Central memory CD8-positive, alpha-beta T cell (primary cell): ENCODE measurements around the gene TMEM235.
A peak's percentile ranks its signal among the peaks of the same experiment; 100 is the strongest.

Experiments
- ATAC-seq: fragments of 150-1000 bp; cut with Tn5 transposase; replicated peaks from 2 replicates; pipeline ENCODE4 v1.10.0; 2022; ENCODE audit warnings: mild to moderate bottlenecking, moderate FRiP score, moderate number of reproducible peaks; ENCODE audit not compliant: poor library complexity, severe bottlenecking; ENCODE audit errors: extremely low read depth
- DNase-seq, 2 donors: peaks; one replicate each; pipeline ENCODE4 v3.0.0; 2021; ENCODE audit warnings: low spot score in 2 of 2
- H3K27ac Mint-ChIP-seq: one replicate; pipeline ENCODE4 v1.8.0; 2022; ENCODE audit warnings: low read depth, mild to moderate bottlenecking, moderate library complexity, mixed read lengths
- H3K27me3 Mint-ChIP-seq: one replicate; pipeline ENCODE4 v1.8.0; 2022; ENCODE audit warnings: mixed read lengths
- H3K36me3 Mint-ChIP-seq: one replicate; pipeline ENCODE4 v1.8.0; 2022; ENCODE audit warnings: mild to moderate bottlenecking, moderate library complexity, mixed read lengths; ENCODE audit not compliant: insufficient read depth
- H3K4me1 Mint-ChIP-seq: one replicate; pipeline ENCODE4 v1.8.0; 2022; ENCODE audit warnings: mixed read lengths
- H3K4me3 Mint-ChIP-seq: one replicate; pipeline ENCODE4 v1.8.0; 2022; ENCODE audit warnings: mild to moderate bottlenecking, moderate library complexity, mixed read lengths
- H3K9me3 Mint-ChIP-seq: one replicate; pipeline ENCODE4 v1.8.0; 2022; ENCODE audit warnings: mixed read lengths

Gene TMEM235

DNA sequence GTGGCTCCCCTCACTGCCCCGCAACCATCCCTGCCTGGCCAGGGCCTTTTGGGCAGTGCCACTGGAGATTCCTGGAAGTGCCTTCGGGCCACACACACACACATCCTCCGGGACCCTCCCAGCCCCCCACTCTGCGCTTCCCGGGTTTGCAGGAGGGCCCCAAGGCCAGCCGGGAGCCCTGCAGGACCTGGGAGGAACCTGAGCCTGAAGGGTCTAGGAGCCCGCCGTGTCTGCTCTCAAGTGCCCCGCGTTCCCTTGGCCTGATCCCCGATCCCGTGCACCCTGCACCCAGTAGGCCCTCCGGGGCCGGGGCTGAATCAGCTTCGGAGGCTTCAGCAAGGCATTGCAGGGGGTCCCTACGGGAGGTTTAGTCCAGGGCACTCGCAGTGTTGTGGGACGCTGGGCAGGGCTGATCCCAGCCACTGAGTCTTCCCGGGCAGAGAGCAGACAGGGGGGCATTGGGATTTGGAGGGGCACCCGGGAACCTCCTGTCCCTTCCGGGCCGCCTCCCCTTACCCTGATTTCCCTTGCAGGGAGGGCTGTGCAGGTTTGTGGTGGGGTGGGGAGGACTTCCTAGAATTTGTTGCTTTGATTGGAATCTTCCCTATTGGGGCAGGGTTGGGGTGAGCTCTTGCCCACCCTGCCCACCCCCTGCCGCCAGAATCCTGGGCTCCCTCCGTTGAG is 36.9 kb downstream of the TMEM235 start:
- Mint-ChIP-seq H3K36me3 (no peaks in the 10 kb centered on the region), H3K27me3 (peaks cover 24% of the 10 kb centered on the region), H3K27ac (no peak overlapping the region), H3K4me3 (no peak overlapping the region), H3K4me1 (peaks cover 5% of the 10 kb centered on the region), H3K9me3 (no peaks in the 10 kb centered on the region)
- DNase-seq (no peak), ATAC-seq (no peak)

DNA sequence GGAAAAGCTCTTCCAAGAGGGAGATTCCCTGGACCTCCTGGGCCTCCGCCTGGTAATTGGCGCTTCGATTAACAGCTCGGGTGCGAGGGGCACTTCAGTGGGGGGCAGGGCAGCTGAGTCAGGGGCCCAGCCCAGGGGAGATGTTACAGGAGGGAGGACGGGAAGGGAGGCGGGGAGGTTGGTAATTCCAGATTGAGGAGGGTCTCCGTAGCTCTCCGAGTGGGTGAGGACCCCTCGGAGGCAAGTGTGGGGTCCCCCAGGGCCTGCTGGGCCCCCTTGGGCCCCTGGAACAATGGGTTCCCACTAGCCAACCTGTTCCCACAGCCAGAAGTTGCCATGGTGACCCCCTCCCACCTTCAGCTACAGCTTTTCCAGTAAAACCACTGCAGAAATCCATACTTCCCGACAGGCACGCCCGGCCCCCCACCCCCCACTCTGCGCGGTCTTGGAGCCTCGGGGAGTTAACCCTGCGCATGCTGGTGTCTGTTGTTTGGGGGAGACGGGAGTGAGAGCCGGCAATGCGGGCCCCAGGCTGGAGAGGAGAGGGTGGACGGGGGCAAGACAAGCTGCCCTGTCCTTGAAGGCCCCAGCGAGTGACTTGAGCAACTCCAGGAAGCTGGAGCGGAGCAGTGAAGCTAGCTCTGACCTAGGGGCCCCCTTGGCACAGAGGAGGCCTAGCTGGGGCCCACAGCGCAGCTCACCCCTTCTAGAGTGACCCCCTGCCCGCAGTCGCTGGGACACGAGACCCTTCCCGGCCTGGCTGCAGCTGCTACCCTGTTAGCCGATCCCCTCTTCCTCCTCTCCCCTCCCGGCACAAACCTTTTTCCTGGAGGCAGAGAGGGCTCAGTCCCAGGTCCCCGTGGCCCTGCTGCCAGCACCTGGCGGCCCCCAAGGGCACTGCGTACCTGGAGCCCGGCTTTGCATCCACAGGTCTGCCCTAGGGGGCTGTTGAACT is 37.8 kb downstream of the TMEM235 start:
- no peaks in the 10 kb centered on the region for H3K9me3 Mint-ChIP-seq
- H3K4me3 Mint-ChIP-seq, result no peak overlapping the region
- H3K27me3 Mint-ChIP-seq, result peaks cover 24% of the 10 kb centered on the region
- peaks cover 5% of the 10 kb centered on the region for H3K4me1 Mint-ChIP-seq
- DNase-seq (no peak), ATAC-seq (no peak)
- no peak overlapping the region for H3K27ac Mint-ChIP-seq
- no peaks in the 10 kb centered on the region for H3K36me3 Mint-ChIP-seq

DNA sequence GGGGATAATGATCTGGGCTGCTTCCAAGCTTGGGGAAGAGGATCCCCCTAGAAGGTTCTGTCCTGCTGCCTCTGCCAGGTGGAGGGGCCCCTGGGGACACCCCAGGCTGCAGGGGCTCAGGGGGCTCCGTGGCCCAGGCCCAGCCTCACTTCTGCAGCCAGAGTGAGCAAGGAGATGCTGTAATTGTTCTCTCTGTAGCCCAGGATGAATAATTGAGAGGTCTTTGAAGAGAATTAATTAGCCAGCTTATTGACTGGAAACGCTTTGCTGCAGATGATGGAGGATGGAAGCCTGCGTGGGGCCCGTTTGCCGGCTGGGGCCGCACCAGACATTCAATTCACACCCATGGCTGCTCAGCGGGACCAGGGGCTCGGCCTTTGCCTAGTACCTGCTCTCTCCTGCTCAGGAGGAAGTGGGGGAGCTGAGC is 38.5 kb downstream of the TMEM235 start:
- Mint-ChIP-seq H3K4me3 (no peak overlapping the region), H3K27ac (no peak overlapping the region)

DNA sequence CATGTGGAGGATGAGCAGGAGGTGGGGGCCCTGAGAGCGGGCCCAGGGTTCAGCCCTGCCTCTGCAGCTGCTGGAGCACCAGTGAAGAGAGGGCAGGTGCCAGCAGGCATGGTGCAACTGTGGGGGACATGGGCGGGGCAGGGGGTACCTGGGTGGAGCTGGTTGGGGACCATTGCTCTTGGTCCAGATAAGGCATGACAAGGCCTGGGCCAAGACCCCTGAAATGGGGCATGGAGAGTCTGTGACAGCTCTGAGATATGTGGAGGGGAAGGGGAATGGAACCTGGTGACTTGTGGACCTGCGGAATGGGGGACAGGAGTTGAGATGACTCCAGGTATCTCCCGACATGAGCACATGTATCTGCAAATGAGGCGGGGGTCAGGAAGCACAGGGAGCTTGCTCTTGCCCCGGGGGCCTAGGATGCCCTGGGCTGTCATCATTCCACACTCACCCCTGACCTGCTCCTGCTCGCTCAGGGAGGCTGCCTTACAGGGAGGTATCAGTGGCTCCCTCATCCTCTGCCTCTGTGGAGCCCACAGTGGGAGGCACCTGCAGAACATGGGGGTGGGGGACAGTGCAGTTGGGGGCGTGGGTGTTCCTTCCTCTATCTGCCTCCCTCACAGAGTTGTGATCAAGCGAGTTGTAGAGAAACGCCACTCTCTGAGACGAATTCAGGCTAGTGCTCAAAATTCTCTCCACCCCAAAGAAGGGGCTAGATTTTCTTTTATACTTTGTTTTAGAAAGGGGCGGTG is 40.2 kb downstream of the TMEM235 start:
- H3K4me1 Mint-ChIP-seq, result peaks cover 5% of the 10 kb centered on the region
- no peaks in the 10 kb centered on the region for H3K9me3 Mint-ChIP-seq
- H3K27ac Mint-ChIP-seq, result no peak overlapping the region
- H3K4me3 Mint-ChIP-seq, result no peak overlapping the region
- DNase-seq (no peak), ATAC-seq (no peak)
- H3K36me3 Mint-ChIP-seq, result no peaks in the 10 kb centered on the region
- H3K27me3 Mint-ChIP-seq, result peaks cover 24% of the 10 kb centered on the region

More for the DNA sequence above, 38.5 kb downstream of the TMEM235 start:
- no peak for DNase-seq
- Mint-ChIP-seq H3K4me1 (peaks cover 5% of the 10 kb centered on the region), H3K9me3 (no peaks in the 10 kb centered on the region), H3K27me3 (peaks cover 24% of the 10 kb centered on the region), H3K36me3 (no peaks in the 10 kb centered on the region)
- no peak for ATAC-seq

DNA sequence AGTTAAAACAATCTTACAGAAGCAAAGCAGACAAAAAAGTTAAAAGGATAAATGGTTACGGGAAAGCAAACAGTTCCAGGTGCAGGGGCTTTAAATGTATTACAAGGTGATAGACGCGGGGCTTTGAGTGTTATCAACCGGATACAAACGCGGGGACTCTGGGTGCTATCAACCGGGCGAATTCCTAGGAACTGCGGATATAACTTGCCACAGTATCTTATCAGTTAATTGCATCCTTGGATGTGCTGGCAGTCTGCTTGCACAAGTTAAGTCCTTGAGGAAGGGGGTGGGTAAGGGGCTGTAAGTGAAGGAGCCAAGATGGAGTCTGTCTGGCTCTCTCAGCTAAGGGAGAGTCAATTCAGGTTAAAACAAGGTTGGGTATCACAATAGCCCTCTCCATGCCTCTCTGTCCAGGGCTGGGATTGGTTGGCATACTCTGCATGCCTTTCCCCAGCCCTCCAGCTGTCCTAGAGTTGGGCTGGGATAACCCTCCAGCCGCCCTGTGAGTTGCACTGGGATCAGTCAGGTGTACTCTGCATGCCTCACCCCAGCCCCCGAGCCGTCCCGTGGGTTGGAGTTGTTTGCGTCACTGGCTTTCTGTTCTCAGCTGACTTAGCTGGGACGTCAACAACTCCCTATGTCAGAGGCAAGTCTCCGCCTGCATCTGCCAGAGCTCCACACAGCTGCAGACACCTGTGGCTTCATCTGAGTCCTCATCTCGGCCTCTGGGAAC is 40.9 kb downstream of the TMEM235 start:
- peak; percentile 78 for ATAC-seq
- H3K27me3 Mint-ChIP-seq, result peaks cover 24% of the 10 kb centered on the region
- H3K27ac Mint-ChIP-seq, result no peak overlapping the region
- H3K4me1 Mint-ChIP-seq, result peaks cover 5% of the 10 kb centered on the region
- DNase-seq, result peak in 1 of 2 donors; percentile 36
- H3K4me3 Mint-ChIP-seq, result no peak overlapping the region
- H3K36me3 Mint-ChIP-seq, result no peaks in the 10 kb centered on the region
- no peaks in the 10 kb centered on the region for H3K9me3 Mint-ChIP-seq

DNA sequence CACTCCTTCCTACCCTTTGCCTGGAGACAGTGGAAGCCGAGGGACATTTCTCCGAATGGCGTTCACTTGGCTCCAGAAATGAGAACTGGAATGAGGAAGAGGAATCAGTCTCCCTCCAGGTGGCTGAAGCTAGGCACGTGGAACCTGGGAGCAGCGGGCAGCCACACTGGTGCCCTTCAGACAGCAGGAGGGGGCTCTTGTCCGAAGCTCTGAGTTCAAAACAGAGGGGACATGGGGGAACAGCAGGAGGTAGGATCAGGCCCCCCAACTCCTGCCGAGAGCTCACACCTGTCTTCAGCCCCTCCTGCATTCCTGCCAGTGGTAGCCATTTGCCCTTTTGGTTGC is 41.5 kb downstream of the TMEM235 start:
- ATAC-seq, result no peak
- no peak overlapping the region for H3K4me3 Mint-ChIP-seq
- no peak for DNase-seq
- no peaks in the 10 kb centered on the region for H3K36me3 Mint-ChIP-seq
- H3K4me1 Mint-ChIP-seq, result peaks cover 5% of the 10 kb centered on the region
- no peaks in the 10 kb centered on the region for H3K9me3 Mint-ChIP-seq
- no peak overlapping the region for H3K27ac Mint-ChIP-seq
- H3K27me3 Mint-ChIP-seq, result peaks cover 24% of the 10 kb centered on the region

DNA sequence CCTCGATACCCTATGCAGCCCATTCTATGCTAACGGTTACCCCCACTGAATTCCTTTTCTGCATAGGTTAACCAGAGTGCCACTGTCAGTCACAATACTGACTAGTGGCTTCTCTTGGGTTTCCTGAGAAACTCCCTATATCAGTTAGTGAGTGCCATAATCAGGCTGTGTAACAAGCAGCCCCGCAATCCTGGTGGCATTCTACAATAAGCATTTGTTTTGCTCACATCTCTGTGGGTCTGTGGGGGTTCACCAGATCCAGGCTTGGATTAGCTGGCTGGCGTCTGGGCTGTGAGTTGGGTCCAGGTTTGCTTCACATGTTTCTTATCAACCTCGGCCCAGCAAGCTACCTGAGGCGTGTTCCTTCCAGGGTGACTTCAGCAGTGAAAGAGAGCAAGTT is 42.4 kb downstream of the TMEM235 start:
- Mint-ChIP-seq H3K36me3 (no peaks in the 10 kb centered on the region), H3K4me3 (no peak overlapping the region), H3K9me3 (no peaks in the 10 kb centered on the region), H3K27me3 (peaks cover 24% of the 10 kb centered on the region), H3K27ac (no peak overlapping the region), H3K4me1 (peaks cover 5% of the 10 kb centered on the region)
- DNase-seq, result no peak
- ATAC-seq, result no peak

DNA sequence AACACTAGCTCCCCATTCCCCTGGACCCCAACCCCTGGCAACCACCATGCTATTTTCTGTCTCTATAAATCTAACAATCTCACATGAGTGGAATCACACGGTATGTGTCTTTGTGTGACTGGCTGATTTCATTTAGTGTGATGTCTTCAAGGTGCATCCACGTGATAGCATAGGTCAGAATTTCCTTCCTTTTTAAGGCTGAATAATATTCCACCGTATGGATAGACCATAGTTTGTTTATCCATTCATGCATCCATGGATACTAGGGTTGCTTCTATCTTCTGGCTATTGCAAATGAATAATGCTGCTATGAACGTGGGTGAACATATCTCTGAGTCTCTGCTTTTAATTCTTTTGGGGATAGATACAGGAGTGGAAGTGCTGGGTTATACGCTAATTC is 43.9 kb downstream of the TMEM235 start:
- Mint-ChIP-seq H3K27me3 (peaks cover 21% of the 10 kb centered on the region), H3K4me1 (peaks cover 5% of the 10 kb centered on the region), H3K4me3 (no peak overlapping the region), H3K27ac (no peak overlapping the region), H3K9me3 (no peaks in the 10 kb centered on the region), H3K36me3 (peaks cover 1% of the 10 kb centered on the region)
- no peak for DNase-seq
- no peak for ATAC-seq

DNA sequence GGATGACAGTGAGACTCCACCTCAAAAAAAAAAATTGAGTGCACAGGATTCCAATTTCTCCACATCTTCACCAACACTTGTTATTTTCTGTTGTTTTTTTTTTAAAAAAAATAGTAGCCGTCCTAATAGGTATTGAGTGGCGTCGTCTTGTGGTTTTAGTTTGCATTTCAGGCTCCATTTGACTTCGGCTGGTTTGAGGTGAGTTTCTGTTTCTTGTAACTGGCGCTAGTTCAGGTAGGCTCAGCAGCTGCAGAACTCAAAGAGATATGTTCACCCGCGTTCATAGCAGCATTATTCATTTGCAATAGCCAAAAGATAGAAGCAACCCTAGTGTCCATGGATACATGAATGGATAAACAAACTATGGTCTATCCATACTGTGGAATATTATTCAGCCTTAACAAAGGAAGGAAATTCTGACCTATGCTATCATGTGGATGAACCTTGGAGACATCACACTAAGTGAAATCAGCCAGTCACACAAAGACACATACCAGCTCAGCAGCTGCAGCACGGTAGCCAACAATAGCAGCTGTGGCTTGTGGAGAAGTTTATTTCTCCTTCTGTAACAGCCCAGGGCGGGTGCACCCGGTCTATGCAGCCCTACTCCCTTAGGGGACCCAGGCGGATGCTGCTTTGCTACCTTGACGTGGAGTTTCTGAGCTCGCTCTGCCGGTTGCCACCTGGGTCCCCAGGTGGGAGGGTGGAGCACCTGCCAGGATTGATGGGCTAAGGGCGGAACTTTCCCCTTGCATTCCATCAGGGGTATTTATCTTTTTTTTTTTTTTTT is 44.9 kb downstream of the TMEM235 start:
- ATAC-seq, result no peak
- Mint-ChIP-seq H3K4me3 (no peak overlapping the region), H3K4me1 (peaks cover 5% of the 10 kb centered on the region), H3K27me3 (peaks cover 12% of the 10 kb centered on the region), H3K27ac (no peak overlapping the region), H3K9me3 (no peaks in the 10 kb centered on the region), H3K36me3 (peaks cover 1% of the 10 kb centered on the region)
- no peak for DNase-seq

DNA sequence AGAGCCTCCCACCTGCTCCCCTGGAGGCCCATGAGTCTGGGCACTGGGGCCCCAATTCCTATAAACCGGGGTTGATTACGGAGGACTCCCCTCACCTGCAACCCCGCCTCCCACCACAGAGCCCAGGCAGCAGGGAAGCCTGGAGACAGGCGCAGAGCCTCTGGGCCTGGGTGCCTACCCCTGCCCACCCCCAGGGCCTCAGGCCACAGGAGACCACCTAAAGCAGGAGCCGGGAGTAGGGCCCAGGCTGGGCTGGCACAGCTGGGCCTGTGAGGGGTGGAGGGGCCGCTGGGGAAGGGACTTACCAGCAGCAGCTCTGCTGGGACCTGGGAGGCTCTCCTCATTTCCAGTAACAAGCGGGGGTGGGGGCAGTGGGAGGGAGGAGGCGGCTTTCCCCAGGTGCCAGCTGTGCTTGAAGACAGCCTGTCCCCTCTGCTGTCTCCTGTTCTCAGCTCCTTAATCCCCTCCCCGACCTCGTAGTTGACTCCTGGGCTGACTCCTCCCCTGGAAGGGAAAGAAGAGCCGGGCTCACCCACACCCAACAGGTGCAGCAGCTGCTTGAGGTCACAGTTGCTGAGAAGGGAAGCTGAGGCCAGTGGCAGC is 46.8 kb downstream of the TMEM235 start:
- H3K27ac Mint-ChIP-seq, result no peak overlapping the region
- no peaks in the 10 kb centered on the region for H3K27me3 Mint-ChIP-seq
- H3K4me3 Mint-ChIP-seq, result no peak overlapping the region
- ATAC-seq (no peak), DNase-seq (no peak)
- H3K4me1 Mint-ChIP-seq, result no peaks in the 10 kb centered on the region
- peaks cover 1% of the 10 kb centered on the region for H3K36me3 Mint-ChIP-seq
- no peaks in the 10 kb centered on the region for H3K9me3 Mint-ChIP-seq

DNA sequence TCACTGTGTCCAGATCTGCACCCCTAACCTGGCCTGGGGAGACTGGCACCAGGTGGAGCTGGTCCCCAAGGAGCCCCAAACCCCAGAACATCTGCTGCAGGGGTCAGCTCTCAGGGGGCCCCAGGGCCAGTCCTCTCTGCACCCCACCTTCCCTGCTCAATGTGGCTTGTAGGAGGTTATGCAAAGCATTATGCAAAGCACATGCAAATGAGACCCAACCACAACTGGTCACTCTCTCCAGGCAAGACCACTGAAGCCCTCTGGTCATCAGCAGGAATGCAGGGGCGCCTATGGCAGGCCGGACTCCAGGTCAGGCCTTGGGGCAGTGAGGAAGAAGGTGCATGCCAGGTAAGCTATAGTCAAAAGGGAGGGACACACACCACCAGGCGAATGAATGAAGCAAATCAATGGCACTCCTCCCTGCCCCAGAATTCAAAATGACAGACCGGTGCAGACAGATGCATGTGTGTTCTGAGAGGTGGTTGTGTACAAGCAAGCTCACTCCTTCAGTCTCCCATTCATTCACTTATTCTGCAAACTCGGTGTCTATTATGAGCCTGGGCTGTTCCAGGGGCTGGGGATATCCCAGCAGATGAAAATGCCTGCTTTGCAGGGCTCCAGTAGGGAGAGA is 48.0 kb downstream of the TMEM235 start:
- no peaks in the 10 kb centered on the region for H3K27me3 Mint-ChIP-seq
- no peak for DNase-seq
- no peaks in the 10 kb centered on the region for H3K4me1 Mint-ChIP-seq
- H3K9me3 Mint-ChIP-seq, result no peaks in the 10 kb centered on the region
- no peak for ATAC-seq
- no peak overlapping the region for H3K27ac Mint-ChIP-seq
- peaks cover 1% of the 10 kb centered on the region for H3K36me3 Mint-ChIP-seq
- H3K4me3 Mint-ChIP-seq, result no peak overlapping the region
